SK-N-SH treated with all-trans-retinoic acid at 6 μM for 48 hours (cell line): ENCODE results near the gene GPR137B.

Experiments used
- ATAC-seq: fragments of 200-7000 bp; cut with Tn5 transposase; 3 replicates; pipeline ENCODE4 v1.9.1; 2020; ENCODE audit warnings: mild to moderate bottlenecking, moderate library complexity
- ARNTL ChIP-seq: fragments of 450-650 bp; formaldehyde crosslinking; IDR thresholded peaks from 2 replicates; pipeline ENCODE4 v1.5.0; 2020; ENCODE audit warnings: low read depth, mild to moderate bottlenecking, moderate library complexity, borderline replicate concordance
- BACH2 ChIP-seq: fragments of 250-450 bp; sonication (Bioruptor Pico); IDR thresholded peaks from 2 replicates; pipeline ENCODE4 v1.9.0; 2021; ENCODE audit warnings: mild to moderate bottlenecking, borderline replicate concordance
- CREB5 ChIP-seq: fragments of 250-450 bp; sonication (Bioruptor Pico); IDR thresholded peaks from 2 replicates; pipeline ENCODE4 v1.5.1; 2020; ENCODE audit warnings: low read depth, mild to moderate bottlenecking, moderate library complexity
- CSDC2 ChIP-seq: fragments of 250-450 bp; sonication (Bioruptor Pico); IDR thresholded peaks from 2 replicates; pipeline ENCODE4 v1.5.0; 2020; ENCODE audit warnings: mild to moderate bottlenecking, moderate library complexity
- ISL1 ChIP-seq: fragments of 250-450 bp; sonication (Bioruptor Pico); IDR thresholded peaks from 2 replicates; pipeline ENCODE4 v2.1.2; 2022; ENCODE audit warnings: mild to moderate bottlenecking, moderate library complexity
- OSR1 ChIP-seq: fragments of 250-450 bp; sonication (Bioruptor Pico); IDR thresholded peaks from 2 replicates; pipeline ENCODE4 v1.8.0; 2022; ENCODE audit warnings: moderate library complexity, mild to moderate bottlenecking, inconsistent platforms
- POU6F1 ChIP-seq: fragments of 250-450 bp; sonication (Bioruptor Pico); IDR thresholded peaks from 2 replicates; pipeline ENCODE4 v1.8.0; 2021; ENCODE audit warnings: low read depth, mild to moderate bottlenecking, moderate library complexity, borderline replicate concordance
- PPARA ChIP-seq: fragments of 250-450 bp; sonication (Bioruptor Pico); IDR thresholded peaks from 2 replicates; pipeline ENCODE4 v1.5.0; 2020; ENCODE audit warnings: mild to moderate bottlenecking, borderline replicate concordance
- RARB ChIP-seq: fragments of 250-450 bp; sonication (Bioruptor Pico); IDR thresholded peaks from 2 replicates; pipeline ENCODE4 v1.8.0; 2021; ENCODE audit warnings: mild to moderate bottlenecking, moderate library complexity
- SNAI2 ChIP-seq: fragments of 250-450 bp; sonication (Bioruptor Pico); IDR thresholded peaks from 2 replicates; pipeline ENCODE4 v1.5.0; 2020; ENCODE audit warnings: mild to moderate bottlenecking, moderate library complexity
- TSHZ2 ChIP-seq: fragments of 250-450 bp; sonication (Bioruptor Pico); IDR thresholded peaks from 2 replicates; pipeline ENCODE4 v1.5.0; 2020; ENCODE audit warnings: mild to moderate bottlenecking, moderate library complexity
- ZC3H10 ChIP-seq: fragments of 250-450 bp; sonication (Bioruptor Pico); IDR thresholded peaks from 2 replicates; pipeline ENCODE4 v1.5.1; 2021; ENCODE audit warnings: mild to moderate bottlenecking, moderate library complexity
- ZFP3 ChIP-seq: fragments of 250-450 bp; sonication (Bioruptor Pico); IDR thresholded peaks from 2 replicates; pipeline ENCODE4 v1.5.0; 2020; ENCODE audit warnings: mild to moderate bottlenecking, moderate library complexity
- ZFP30 ChIP-seq: fragments of 450-650 bp; formaldehyde crosslinking; IDR thresholded peaks from 2 replicates; pipeline ENCODE4 v1.5.0; 2022; ENCODE audit warnings: mild to moderate bottlenecking, moderate library complexity
- ZNF565 ChIP-seq: fragments of 450-650 bp; formaldehyde crosslinking; conservative IDR thresholded peaks from 2 replicates; pipeline ENCODE4 v1.5.0; 2020; ENCODE audit warnings: low read depth, mild to moderate bottlenecking, moderate library complexity
- ZNF70 ChIP-seq: fragments of 450-650 bp; formaldehyde crosslinking; IDR thresholded peaks from 2 replicates; pipeline ENCODE4 v1.5.0; 2020; ENCODE audit warnings: mild to moderate bottlenecking, moderate library complexity
- ZNF8 ChIP-seq: fragments of 450-650 bp; formaldehyde crosslinking; IDR thresholded peaks from 2 replicates; pipeline ENCODE4 v1.5.0; 2020; ENCODE audit warnings: mild to moderate bottlenecking, moderate library complexity

GPR137B gene

GRCh38 chr1:236163463-236164153, 21.3 kb downstream of the GPR137B start:
- no peak for ATAC-seq
- no peak for TF ChIP-seq OSR1 (CRISPR knock-in tag)
- no peak for TF ChIP-seq POU6F1 (CRISPR knock-in tag)
- TF ChIP-seq ARNTL = no peak
- no peak for TF ChIP-seq PPARA (CRISPR knock-in tag)
- TF ChIP-seq ZFP3 (CRISPR knock-in tag) = no peak
- TF ChIP-seq RARB = no peak
- no peak for TF ChIP-seq ISL1 (CRISPR knock-in tag)
- TF ChIP-seq ZNF565 (CRISPR knock-in tag) = no peak
- TF ChIP-seq ZFP30 (CRISPR knock-in tag) = no peak
- no peak for TF ChIP-seq CSDC2
- no peak for TF ChIP-seq BACH2 (CRISPR knock-in tag)
- TF ChIP-seq ZNF8 (CRISPR knock-in tag) = no peak
- TF ChIP-seq TSHZ2 (CRISPR knock-in tag) = no peak
- TF ChIP-seq SNAI2 (CRISPR knock-in tag) = no peak

- TF ChIP-seq POU6F1 (CRISPR knock-in tag) (no peak), ZC3H10 (no peak)
- no peak for ATAC-seq
These were observed 21.9 kb downstream of the GPR137B start for GRCh38 chr1:236164273-236164672.

- ATAC-seq = no peak
These were observed 23.1 kb downstream of the GPR137B start for GRCh38 chr1:236165238-236165981.

GRCh38 chr1:236166041-236166440, 23.7 kb downstream of the GPR137B start:
- ATAC-seq = no peak
- TF ChIP-seq RARB (no peak), OSR1 (CRISPR knock-in tag) (no peak), ZNF70 (CRISPR knock-in tag) (no peak), ZFP3 (CRISPR knock-in tag) (no peak), CREB5 (CRISPR knock-in tag) (no peak), POU6F1 (CRISPR knock-in tag) (no peak), ZC3H10 (no peak), ZNF565 (CRISPR knock-in tag) (no peak), ZNF8 (CRISPR knock-in tag) (no peak)

More at GRCh38 chr1:236165238-236165981, 23.1 kb downstream of the GPR137B start:
- no peak for TF ChIP-seq CREB5 (CRISPR knock-in tag)
